Measurements from ENCODE around the gene CHD6. TPM values are rescaled to one million over a fixed set of nuclear protein-coding genes. Genes with fewer than 3 reads are reported as not detected.
A peak's percentile ranks its signal among the peaks of the same experiment; 100 is the strongest.

Gene CHD6
- polyA plus RNA-seq, 1 experiment = 16.4 TPM

DNA sequence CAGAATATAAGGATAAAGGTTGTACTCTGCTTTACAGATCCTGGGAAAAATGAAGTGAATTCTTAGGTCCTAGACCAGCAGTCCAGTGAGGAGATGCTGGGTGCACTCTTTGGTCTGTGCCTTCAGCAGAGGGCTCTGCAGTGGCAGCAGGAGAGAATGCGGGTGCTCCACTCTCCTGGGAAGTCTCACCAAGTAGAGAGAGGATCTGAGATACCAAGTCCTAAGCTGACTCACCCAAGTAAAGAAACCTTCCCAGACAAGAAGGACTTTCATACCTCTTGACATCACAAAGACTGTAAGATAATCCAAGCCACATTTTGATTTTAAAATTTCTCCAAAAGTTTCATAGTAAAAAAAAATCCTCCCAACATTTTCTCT, 134.6 kb downstream of the CHD6 start:
- Histone ChIP-seq H3K4me3 (ENCODE audit: low read depth, low read length) (no peak overlapping the region), H3K36me3 (ENCODE audit: control insufficient read depth, insufficient read depth, low read length) (peaks cover 4% of the 10 kb centered on the region), H3K27me3 (ENCODE audit: control insufficient read depth, insufficient read depth, low read length) (no peaks in the 10 kb centered on the region)
- ChIA-PET POLR2A (interaction anchor here (0.6 kb wide), 1 partner anchor 16 kb away, joined by 5 read pairs; no protein-coding TSS in a partner anchor), CTCF (interaction anchor here (0.7 to 1.3 kb wide), 5 partner anchors 11 to 327 kb away, joined by 3 read pairs; no protein-coding TSS in a partner anchor)
- TF ChIP-seq, protein P1, sequence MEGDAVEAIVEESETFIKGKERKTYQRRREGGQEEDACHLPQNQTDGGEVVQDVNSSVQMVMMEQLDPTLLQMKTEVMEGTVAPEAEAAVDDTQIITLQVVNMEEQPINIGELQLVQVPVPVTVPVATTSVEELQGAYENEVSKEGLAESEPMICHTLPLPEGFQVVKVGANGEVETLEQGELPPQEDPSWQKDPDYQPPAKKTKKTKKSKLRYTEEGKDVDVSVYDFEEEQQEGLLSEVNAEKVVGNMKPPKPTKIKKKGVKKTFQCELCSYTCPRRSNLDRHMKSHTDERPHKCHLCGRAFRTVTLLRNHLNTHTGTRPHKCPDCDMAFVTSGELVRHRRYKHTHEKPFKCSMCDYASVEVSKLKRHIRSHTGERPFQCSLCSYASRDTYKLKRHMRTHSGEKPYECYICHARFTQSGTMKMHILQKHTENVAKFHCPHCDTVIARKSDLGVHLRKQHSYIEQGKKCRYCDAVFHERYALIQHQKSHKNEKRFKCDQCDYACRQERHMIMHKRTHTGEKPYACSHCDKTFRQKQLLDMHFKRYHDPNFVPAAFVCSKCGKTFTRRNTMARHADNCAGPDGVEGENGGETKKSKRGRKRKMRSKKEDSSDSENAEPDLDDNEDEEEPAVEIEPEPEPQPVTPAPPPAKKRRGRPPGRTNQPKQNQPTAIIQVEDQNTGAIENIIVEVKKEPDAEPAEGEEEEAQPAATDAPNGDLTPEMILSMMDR (IDR thresholded peaks at IDR 0.05; ENCODE audit: insufficient read depth, low read depth, low read length) = no peak
- DNase-seq (ENCODE audit: low read depth) = no peak

DNA sequence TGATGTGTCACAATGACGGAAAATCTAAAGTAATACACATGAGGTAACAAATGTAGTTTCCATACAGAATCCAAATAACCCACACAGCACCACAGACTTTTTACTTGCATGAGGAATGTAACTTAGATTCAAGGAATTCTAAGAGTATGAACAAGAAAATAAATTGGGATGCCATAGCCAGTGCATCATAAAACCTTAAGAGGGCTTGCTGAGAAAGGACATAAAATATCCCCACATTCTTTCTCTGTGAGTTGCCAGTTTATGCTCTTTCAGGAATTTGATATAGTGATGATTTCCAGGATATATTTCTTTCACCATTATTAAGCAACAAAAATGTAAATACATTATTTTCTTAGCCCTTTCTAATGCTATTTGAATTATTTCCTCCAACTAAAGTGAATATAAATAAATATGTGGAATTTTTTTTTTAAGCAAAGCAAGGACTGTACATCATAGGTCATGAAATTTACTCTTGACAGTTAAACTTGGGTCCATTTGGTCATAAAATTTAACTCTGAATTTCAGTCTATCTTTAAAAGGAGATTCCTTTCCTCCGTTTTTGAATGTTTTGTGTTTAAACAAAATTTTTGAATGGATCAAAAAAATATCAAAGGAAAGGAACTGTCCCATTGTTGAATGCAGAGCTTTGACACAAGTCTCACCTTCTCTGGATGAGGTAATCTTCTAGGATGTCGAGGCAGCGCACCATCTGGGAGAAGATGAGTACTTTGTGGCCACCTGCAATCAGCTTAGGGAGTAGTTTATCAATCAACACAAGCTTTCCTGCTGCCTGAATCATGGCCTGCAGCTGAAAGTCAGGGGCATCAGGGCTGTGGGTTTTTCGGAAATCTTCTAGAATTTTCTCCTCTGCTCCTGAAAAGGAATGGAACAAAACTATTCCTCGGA, 135.3 kb downstream of the CHD6 start:
- TF ChIP-seq, protein P1 (IDR thresholded peaks at IDR 0.05; ENCODE audit: insufficient read depth, low read depth, low read length) = no peak
- POLR2A ChIA-PET = no interaction called here
- Histone ChIP-seq H3K27me3 (ENCODE audit: control insufficient read depth, insufficient read depth, low read length) (no peaks in the 10 kb centered on the region), H3K36me3 (ENCODE audit: control insufficient read depth, insufficient read depth, low read length) (peaks cover 6% of the 10 kb centered on the region), H3K4me3 (ENCODE audit: low read depth, low read length) (no peak overlapping the region)
- DNase-seq (ENCODE audit: low read depth) = peak; percentile 91
- CTCF ChIA-PET = interaction anchor here (0.7 to 1.3 kb wide), 3 partner anchors 62 to 326 kb away, joined by 3 read pairs; no protein-coding TSS in a partner anchor

DNA sequence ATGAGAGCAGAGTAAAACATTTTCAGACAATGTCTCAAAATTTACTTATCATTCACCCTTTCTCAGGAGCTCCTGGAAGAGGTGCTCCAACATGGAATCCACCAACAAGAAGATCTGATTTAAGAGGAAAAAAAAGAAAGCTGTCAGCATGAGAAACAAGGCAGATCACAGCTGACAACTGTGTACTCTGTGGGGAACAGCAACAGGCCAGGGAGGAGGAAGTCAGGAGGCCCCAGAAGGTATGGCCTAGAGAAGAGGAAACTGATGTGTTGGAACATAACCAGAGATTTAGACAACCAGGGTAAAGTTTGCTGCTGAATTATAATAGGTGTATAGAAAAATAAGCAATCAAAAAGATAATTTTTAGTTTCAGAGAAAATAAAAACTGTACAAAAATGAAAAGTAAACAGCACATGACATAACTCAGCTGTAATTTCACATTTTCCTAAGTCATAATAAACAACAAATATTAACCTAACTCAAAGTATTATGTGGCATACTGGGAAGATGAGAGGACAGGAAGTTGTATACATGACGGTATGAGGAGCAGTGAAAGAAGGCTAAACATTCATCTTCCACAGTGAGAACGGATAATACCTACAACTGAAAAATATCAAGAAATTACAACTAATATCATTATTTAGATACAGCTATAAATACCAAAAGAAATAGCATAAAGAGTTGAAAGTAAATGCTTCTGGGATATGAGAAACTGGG, 138.0 kb downstream of the CHD6 start:
- POLR2A ChIA-PET = interaction anchor here (0.6 kb wide), 1 partner anchor 92 kb away, joined by 6 read pairs; no protein-coding TSS in a partner anchor
- peaks cover 2% of the 10 kb centered on the region; the same call in 1 of the 2 replicates for H3K36me3 ChIP-seq (ENCODE audit: control insufficient read depth, insufficient read depth, low read length)

DNA sequence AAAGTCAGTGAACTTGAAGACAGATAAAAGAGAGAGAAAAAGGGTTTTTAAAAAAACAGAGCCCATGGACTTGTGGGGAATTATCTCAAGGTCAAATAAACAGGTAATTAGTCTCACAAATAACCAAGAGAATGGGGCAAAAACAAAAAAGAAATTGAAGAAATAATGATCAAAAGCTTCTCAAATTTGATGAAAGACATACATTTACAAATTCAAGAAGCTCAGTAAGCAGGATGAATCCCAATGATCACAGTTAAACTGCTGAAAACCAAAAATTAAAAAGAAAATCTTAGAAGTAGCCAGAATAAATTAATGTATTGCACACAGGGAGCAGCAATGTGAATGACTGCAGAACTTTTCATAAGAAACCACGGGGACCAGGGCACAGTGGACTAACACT, 139.1 kb downstream of the CHD6 start:
- ChIA-PET POLR2A (no interaction called here), CTCF (no interaction called here)
- TF ChIP-seq, protein P1 (IDR thresholded peaks at IDR 0.05; ENCODE audit: insufficient read depth, low read depth, low read length) = no peak
- Histone ChIP-seq H3K4me3 (ENCODE audit: low read depth, low read length) (no peak overlapping the region), H3K27me3 (ENCODE audit: control insufficient read depth, insufficient read depth, low read length) (no peaks in the 10 kb centered on the region), H3K36me3 (ENCODE audit: control insufficient read depth, insufficient read depth, low read length) (peaks cover 2% of the 10 kb centered on the region; the same call in 1 of the 2 replicates)
- no peak for DNase-seq (ENCODE audit: low read depth)

More for the DNA sequence above, 138.0 kb downstream of the CHD6 start:
- H3K27me3 ChIP-seq (ENCODE audit: control insufficient read depth, insufficient read depth, low read length) = no peaks in the 10 kb centered on the region
- DNase-seq (ENCODE audit: low read depth) = no peak
- H3K4me3 ChIP-seq (ENCODE audit: low read depth, low read length) = no peak overlapping the region
- TF ChIP-seq, protein P1 (IDR thresholded peaks at IDR 0.05; ENCODE audit: insufficient read depth, low read depth, low read length) = no peak
- CTCF ChIA-PET = no interaction called here

DNA sequence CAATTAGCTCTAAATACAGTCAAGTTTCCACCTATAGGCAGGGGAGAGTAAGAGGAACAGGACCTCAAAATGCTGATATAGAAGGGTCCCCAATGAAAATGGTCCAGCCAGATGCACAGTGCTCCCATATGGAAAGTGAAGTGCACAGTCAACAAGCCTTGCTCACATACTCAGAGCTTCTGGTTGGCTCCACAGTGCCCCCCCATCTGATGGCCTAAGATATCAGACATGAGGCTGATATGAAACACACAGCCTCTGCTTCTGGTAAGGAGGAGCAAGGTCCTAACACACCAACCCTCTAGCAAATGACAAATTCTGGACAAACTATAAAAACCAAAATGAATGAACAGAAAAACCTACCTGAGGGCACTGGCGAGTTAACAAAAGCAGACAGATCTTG, 140.2 kb downstream of the CHD6 start:
- TF ChIP-seq, protein P1 (IDR thresholded peaks at IDR 0.05; ENCODE audit: insufficient read depth, low read depth, low read length) = no peak
- Histone ChIP-seq H3K36me3 (ENCODE audit: control insufficient read depth, insufficient read depth, low read length) (peaks cover 4% of the 10 kb centered on the region; the same call in 1 of the 2 replicates), H3K27me3 (ENCODE audit: control insufficient read depth, insufficient read depth, low read length) (no peaks in the 10 kb centered on the region), H3K4me3 (ENCODE audit: low read depth, low read length) (no peak overlapping the region)
- no peak for DNase-seq (ENCODE audit: low read depth)
- ChIA-PET CTCF (no interaction called here), POLR2A (no interaction called here)

Measured in BJ (cell line).